Glutamatergic neuron (in vitro differentiated cells): ENCODE measurements around the gene PISD. TPM values are rescaled to one million over a fixed set of nuclear protein-coding genes. Genes with fewer than 3 reads are reported as not detected.

Source experiments
- DNase-seq: peaks from one replicate; pipeline ENCODE4 v3.0.0; 2022
- H3K27ac Mint-ChIP-seq: one replicate; pipeline ENCODE4 v1.8.0; 2020; ENCODE audit warnings: mild to moderate bottlenecking, mixed read lengths, inconsistent platforms; ENCODE audit not compliant: unreplicated experiment
- H3K27me3 Mint-ChIP-seq: one replicate; pipeline ENCODE4 v1.8.0; 2020; ENCODE audit warnings: mild to moderate bottlenecking, moderate library complexity, mixed read lengths, inconsistent platforms; ENCODE audit not compliant: unreplicated experiment
- H3K36me3 Mint-ChIP-seq: one replicate; pipeline ENCODE4 v1.8.0; 2020; ENCODE audit warnings: mild to moderate bottlenecking, mixed read lengths, inconsistent platforms; ENCODE audit not compliant: unreplicated experiment
- H3K4me1 Mint-ChIP-seq: one replicate; pipeline ENCODE4 v1.8.0; 2020; ENCODE audit warnings: mild to moderate bottlenecking, low read depth, mixed read lengths, inconsistent platforms; ENCODE audit not compliant: unreplicated experiment
- H3K4me3 Mint-ChIP-seq: one replicate; pipeline ENCODE4 v1.8.0; 2020; ENCODE audit warnings: mild to moderate bottlenecking, mixed read lengths, inconsistent platforms; ENCODE audit not compliant: unreplicated experiment
- H3K9me3 Mint-ChIP-seq: one replicate; pipeline ENCODE4 v1.8.0; 2020; ENCODE audit warnings: mild to moderate bottlenecking, moderate library complexity, mixed read lengths, inconsistent platforms; ENCODE audit not compliant: unreplicated experiment
- total RNA-seq: library from RNA; stranded (reverse); fragmentation: NEBNext Ultra II Directional; extraction: Animal tissue kit (Norgen Biotek cat#: 25700); gene quantifications from one replicate; pipeline ENCODE4 v1.2.1, GENCODE V29; 2021; ENCODE audit not compliant: unreplicated experiment
- TF ChIP-seq, protein P1 (sequence below): fragments of 200-600 bp; sonication (generic); IDR thresholded peaks from one replicate; pipeline ENCODE4 v1.5.0; 2021; ENCODE audit not compliant: partially characterized antibody, unreplicated experiment

PISD gene
- total RNA-seq, 1 donor from 2014 or later: 60.9 TPM

DNA sequence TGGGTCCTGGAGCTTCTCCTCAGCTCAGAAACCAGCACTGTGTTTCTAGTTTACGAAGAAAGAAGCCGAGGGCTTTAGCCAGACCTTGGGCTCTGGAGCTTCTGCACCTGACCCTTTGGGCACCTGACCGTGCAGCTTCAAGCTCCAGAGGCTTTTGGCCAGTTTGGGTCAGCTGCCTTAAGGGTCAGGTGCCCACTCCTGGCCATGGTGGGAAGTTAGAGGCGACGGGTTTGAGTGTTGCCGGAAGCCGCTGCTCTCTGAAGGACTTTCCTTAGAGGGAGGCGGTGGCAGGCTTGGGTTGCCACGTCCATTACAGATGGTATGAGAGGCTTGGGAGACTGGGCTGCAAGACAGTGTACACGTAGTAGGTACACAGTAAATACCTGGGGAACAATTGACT, 52.3 kb downstream of the PISD start:
- DNase-seq: no peak
- Mint-ChIP-seq H3K4me3 (no peak overlapping the region), H3K27me3 (peaks cover 2% of the 10 kb centered on the region), H3K36me3 (peaks cover 4% of the 10 kb centered on the region), H3K9me3 (peaks cover 3% of the 10 kb centered on the region), H3K4me1 (peaks cover 4% of the 10 kb centered on the region), H3K27ac (no peak overlapping the region)
- TF ChIP-seq, protein P1, sequence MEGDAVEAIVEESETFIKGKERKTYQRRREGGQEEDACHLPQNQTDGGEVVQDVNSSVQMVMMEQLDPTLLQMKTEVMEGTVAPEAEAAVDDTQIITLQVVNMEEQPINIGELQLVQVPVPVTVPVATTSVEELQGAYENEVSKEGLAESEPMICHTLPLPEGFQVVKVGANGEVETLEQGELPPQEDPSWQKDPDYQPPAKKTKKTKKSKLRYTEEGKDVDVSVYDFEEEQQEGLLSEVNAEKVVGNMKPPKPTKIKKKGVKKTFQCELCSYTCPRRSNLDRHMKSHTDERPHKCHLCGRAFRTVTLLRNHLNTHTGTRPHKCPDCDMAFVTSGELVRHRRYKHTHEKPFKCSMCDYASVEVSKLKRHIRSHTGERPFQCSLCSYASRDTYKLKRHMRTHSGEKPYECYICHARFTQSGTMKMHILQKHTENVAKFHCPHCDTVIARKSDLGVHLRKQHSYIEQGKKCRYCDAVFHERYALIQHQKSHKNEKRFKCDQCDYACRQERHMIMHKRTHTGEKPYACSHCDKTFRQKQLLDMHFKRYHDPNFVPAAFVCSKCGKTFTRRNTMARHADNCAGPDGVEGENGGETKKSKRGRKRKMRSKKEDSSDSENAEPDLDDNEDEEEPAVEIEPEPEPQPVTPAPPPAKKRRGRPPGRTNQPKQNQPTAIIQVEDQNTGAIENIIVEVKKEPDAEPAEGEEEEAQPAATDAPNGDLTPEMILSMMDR: no peak

DNA sequence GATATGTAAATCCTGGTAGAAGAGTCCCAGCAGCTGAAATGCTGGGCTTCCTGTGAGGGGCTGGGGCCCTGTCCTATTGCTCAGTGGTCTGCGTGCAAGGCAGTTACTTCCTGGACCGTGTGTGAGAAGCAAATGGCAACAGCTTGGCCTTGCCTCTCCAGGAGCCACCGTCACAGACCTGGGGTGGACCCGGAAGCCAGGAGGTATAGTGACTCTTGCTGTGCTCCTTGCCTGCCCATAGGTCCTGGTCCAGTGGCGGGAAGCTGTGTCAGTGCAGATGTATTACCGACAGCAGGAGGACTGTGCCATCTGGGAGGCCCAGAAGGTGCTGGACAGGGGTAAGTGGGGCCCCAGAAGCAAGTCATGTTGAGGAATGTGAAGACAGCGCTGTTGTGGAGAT, 54.3 kb downstream of the PISD start:
- Mint-ChIP-seq H3K27me3 (peaks cover 2% of the 10 kb centered on the region), H3K4me3 (no peak overlapping the region), H3K27ac (no peak overlapping the region), H3K4me1 (peaks cover 4% of the 10 kb centered on the region), H3K36me3 (peaks cover 4% of the 10 kb centered on the region), H3K9me3 (peaks cover 2% of the 10 kb centered on the region)
- DNase-seq: no peak
- TF ChIP-seq, protein P1: no peak

DNA sequence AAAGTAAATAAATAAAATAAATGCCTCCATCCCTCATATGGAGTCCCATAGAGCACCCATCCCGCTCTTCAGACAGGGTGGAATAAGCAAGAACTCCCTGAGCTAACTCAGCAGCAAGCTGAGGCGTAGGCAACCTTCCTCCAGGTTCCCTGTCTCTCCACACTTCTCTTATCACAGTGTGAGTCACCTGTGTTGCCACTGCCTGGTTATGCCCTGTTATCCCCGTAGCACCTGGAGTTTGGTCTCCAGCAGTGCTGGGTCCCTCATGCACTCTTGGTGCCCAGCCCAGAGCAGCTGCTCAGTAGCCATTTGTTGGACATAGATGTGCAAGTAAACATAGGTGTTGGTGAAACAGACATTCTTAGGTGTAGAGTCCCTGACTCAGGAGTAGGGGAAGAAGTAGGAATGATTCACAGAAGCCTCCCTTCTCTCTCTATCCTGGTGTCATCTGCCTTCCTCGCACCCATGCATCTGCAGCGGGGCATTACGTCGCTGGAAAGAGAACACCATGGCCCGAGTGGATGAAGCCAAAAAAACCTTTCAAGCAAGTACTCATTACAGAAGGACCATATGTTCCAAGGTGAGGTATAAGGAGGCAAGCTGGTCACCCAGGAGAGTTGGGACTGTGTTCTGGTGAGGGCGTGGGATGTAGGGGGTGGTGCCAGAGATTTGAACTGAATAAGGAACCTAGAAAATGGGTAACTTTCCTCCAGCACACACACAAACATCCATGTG, 56.0 kb downstream of the PISD start:
- TF ChIP-seq, protein P1: no peak
- Mint-ChIP-seq H3K4me1 (peaks cover 4% of the 10 kb centered on the region), H3K27ac (no peak overlapping the region), H3K36me3 (peaks cover 4% of the 10 kb centered on the region), H3K27me3 (peaks cover 2% of the 10 kb centered on the region), H3K4me3 (no peak overlapping the region), H3K9me3 (peaks cover 2% of the 10 kb centered on the region)
- no peak for DNase-seq

DNA sequence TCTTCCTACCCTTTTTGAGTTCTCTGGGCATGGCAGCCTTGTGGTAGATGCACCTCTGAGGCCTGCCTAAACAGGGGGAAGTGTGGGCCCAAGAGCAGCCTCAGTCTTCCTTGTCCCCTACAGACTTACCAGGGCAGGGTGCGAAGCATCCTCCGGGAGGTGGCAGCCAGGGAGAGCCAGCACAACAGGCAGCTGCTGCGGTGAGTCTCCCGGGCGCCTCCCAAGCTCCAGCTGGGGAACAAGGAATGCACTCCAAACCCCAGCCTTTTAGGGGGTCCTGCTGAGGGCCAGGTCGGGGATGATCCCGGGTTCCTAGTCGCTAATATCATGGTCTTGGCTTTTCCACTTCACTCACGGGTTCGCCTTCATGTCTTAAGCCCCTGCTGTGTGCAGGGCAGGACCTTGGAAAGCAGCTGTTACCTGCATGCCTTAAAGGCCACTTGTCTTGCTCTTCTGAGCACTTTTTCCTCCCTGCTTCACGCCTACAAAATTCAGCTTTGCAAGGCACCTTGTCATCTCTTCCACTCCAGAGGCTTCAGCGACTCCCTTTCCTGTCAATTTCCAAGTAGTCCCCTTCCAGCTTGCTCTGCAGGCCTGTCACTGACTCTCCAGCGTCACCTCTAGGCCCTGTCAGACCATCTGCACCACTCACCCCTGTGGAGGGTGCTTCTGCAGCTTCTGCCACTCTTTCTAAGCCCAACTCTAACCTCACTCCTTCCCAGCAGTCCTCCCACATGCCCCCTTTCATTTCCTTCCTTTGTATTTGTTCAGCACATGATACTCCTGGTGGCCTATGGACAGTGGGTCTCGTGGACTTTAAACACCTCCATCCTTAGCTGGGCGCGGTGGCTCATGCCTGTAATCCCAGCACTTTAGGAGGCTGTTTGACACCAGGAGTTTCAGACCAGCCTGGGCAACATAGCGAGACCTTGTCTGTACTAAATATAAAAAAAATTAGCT, 57.0 kb downstream of the PISD start:
- Mint-ChIP-seq H3K9me3 (peaks cover 2% of the 10 kb centered on the region), H3K4me1 (peaks cover 4% of the 10 kb centered on the region), H3K36me3 (peaks cover 4% of the 10 kb centered on the region), H3K4me3 (no peak overlapping the region), H3K27ac (no peak overlapping the region), H3K27me3 (no peaks in the 10 kb centered on the region)
- DNase-seq: no peak
- TF ChIP-seq, protein P1: no peak
